ENCODE measurements around the gene FAM227B. TPM values are rescaled to one million over a fixed set of nuclear protein-coding genes. Genes with fewer than 3 reads are reported as not detected.
"Not testable (repeated sequence)": the region's sequence is repeated elsewhere in the genome, so short reads cannot be mapped to it uniquely, and the experiment has no call there.

The FAM227B gene
- total RNA-seq, 2 donors from 2014 or later: 7.5 to 14.4 TPM

- H3K9me3 ChIP-seq; H3K36me3 ChIP-seq; H3K27ac ChIP-seq; DNase-seq (ENCODE audit: low spot score); H3K4me1 ChIP-seq; H3K27me3 ChIP-seq; H3K4me3 ChIP-seq: not testable (repeated sequence)
- TF ChIP-seq CTCF (IDR thresholded peaks at IDR 0.05): peak in 1 of 2 donors; percentile 24
These were observed 149.4 kb downstream of the FAM227B start for GRCh38 chr15:49471248-49471647.

GRCh38 chr15:49468481-49468839 lies 152.2 kb downstream of the FAM227B start:
- Histone ChIP-seq H3K4me3 (no peak overlapping the region), H3K9me3 (no peaks in the 10 kb centered on the region), H3K27me3 (no peaks in the 10 kb centered on the region), H3K27ac (no peak overlapping the region), H3K4me1 (no peaks in the 10 kb centered on the region), H3K36me3 (no peaks in the 10 kb centered on the region)
- no peak for DNase-seq (ENCODE audit: low spot score)
- TF ChIP-seq CTCF (IDR thresholded peaks at IDR 0.05): no peak

DNA sequence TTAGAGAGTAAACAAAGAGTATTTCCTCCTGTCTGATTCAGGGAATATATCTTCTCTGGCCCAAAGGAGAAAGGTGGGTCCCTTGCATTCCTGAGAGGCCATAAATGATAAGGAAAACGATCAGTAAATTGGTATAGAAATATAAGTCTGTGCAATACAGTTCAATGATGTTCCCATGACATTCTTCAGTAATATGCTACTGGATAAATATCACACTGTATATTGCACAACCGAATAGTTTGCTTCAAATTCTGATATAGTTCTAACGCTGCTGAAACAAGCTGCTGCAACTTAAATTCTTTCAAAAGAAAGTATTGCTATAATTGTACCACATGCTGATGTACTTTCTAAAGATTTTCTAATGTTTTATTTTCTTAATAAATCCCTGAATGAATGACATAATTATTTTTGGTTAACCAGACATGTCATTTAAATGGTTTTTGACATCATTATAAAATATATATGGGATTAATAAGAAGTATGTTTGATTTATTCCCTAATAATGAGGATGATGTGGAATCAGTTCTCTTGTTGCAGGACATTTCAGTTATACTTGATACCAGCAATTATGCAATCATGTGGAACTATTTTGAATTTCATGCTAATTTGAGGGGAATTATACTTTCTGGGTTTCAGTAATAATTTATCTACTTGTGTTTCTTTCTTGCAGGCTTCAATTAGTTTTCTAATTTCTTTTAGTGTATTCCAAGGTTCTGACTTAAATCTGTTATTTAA lies 152.7 kb downstream of the FAM227B start:
- Histone ChIP-seq H3K27ac (no peak overlapping the region), H3K9me3 (no peaks in the 10 kb centered on the region), H3K4me3 (no peak overlapping the region), H3K27me3 (no peaks in the 10 kb centered on the region), H3K36me3 (no peaks in the 10 kb centered on the region), H3K4me1 (no peaks in the 10 kb centered on the region)
- no peak for TF ChIP-seq CTCF (IDR thresholded peaks at IDR 0.05)
- no peak for DNase-seq (ENCODE audit: low spot score)

DNA sequence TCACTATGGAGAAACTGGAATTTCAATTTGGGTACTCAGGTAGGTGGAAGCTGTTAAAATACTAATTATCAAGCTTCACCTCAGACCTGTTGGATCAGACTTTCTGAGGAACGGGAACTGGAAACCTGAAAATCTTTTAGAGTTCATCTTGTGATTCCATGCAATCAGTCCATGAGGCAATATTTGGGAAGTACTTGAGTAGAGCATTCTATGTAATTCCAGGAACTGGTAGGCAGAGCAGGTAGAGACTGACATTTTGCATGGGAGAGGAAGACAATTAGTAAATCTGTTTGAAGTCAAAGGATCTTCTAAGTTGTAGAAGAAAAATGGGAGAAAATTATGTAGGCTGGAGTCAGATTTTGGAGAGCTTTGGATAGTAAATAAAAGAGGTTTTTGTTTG lies 154.5 kb downstream of the FAM227B start:
- TF ChIP-seq CTCF (IDR thresholded peaks at IDR 0.05): no peak
- H3K27ac ChIP-seq: no peak overlapping the region
- H3K27me3 ChIP-seq: no peaks in the 10 kb centered on the region
- peak overlapping the region in 1 of 2 donors; percentile 3 for H3K4me3 ChIP-seq
- no peaks in the 10 kb centered on the region for H3K36me3 ChIP-seq
- H3K4me1 ChIP-seq: peaks cover 0 to 11% of the 10 kb centered on the region in 2 donors
- no peaks in the 10 kb centered on the region for H3K9me3 ChIP-seq
- no peak for DNase-seq (ENCODE audit: low spot score)

DNA sequence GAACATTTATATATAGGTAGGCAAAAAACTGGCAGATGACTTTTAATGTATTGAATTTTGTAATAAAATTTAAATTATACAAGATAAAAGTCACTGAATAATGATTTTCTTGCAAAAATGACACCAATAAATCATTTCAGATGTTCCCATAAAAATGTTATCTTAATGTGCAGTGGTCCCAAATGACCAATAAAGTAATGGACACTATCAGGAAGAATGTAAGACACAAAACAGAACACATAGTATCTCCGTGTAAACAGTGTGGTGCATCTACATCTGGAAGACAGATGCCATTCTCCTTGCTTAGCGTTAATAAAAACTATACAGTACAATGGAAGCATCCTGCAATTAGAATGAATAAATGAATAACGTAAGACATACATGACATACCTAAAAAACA lies 156.1 kb downstream of the FAM227B start:
- peaks cover 0 to 14% of the 10 kb centered on the region in 2 donors for H3K4me1 ChIP-seq

More for the DNA sequence above, 156.1 kb downstream of the FAM227B start:
- Histone ChIP-seq H3K36me3 (no peaks in the 10 kb centered on the region), H3K4me3 (no peak overlapping the region), H3K27ac (no peak overlapping the region), H3K9me3 (no peaks in the 10 kb centered on the region), H3K27me3 (no peaks in the 10 kb centered on the region)
- no peak for TF ChIP-seq CTCF (IDR thresholded peaks at IDR 0.05)
- no peak for DNase-seq (ENCODE audit: low spot score)

Measured in right atrium auricular region (tissue), 2 donors.